Astrocyte (in vitro differentiated cells and primary cell): ENCODE measurements around the gene COPB2. TPM values are rescaled to one million over a fixed set of nuclear protein-coding genes. Genes with fewer than 3 reads are reported as not detected.
A peak's percentile ranks its signal among the peaks of the same experiment; 100 is the strongest.
"Not testable (repeated sequence)": the region's sequence is repeated elsewhere in the genome, so short reads cannot be mapped to it uniquely, and the experiment has no call there.

Source experiments
- DNase-seq: peaks from one replicate; pipeline ENCODE4 v3.0.0-alpha.2; 2010; ENCODE audit warnings: low read depth
- FAIRE-seq: peaks from 2 replicates; lab custom pipeline; 2011; peaks lifted over from hg19 to GRCh38; lab: Jason Lieb, UNC
- H2AFZ ChIP-seq: 2 replicates; pipeline ENCODE4 v1.6.0; 2012; ENCODE audit warnings: low read depth, low read length, inconsistent platforms
- H3K27ac ChIP-seq: 2 replicates; pipeline ENCODE4 v1.5.1; 2011; ENCODE audit warnings: low read depth, low read length, inconsistent platforms
- H3K27me3 ChIP-seq: 2 replicates; pipeline ENCODE4 v1.6.0; 2011; ENCODE audit warnings: low read length, inconsistent platforms; ENCODE audit not compliant: insufficient read depth
- H3K36me3 ChIP-seq: 2 replicates; pipeline ENCODE4 v1.5.1; 2011; ENCODE audit warnings: low read length, inconsistent platforms; ENCODE audit not compliant: insufficient read depth
- H3K4me1 ChIP-seq: 2 replicates; pipeline ENCODE4 v1.5.1; 2011; ENCODE audit warnings: low read length, inconsistent platforms; ENCODE audit not compliant: insufficient read depth
- H3K4me2 ChIP-seq: 2 replicates; pipeline ENCODE4 v1.6.0; 2012; ENCODE audit warnings: low read length, inconsistent platforms
- H3K4me3 ChIP-seq: 2 replicates; pipeline ENCODE4 v1.5.1; 2011; ENCODE audit warnings: low read depth, mild to moderate bottlenecking, low read length, inconsistent platforms; ENCODE audit not compliant: insufficient read depth
- H3K79me2 ChIP-seq: 2 replicates; pipeline ENCODE4 v1.6.0; 2012; ENCODE audit warnings: mild to moderate bottlenecking, low read length, inconsistent platforms; ENCODE audit not compliant: insufficient read depth
- H3K9ac ChIP-seq: 2 replicates; pipeline ENCODE4 v1.6.0; 2012; ENCODE audit warnings: mild to moderate bottlenecking, low read length, inconsistent platforms
- H3K9me3 ChIP-seq: 2 replicates; pipeline ENCODE4 v1.5.1; 2012; ENCODE audit warnings: low read depth, mild to moderate bottlenecking, low read length, inconsistent platforms; ENCODE audit not compliant: insufficient read depth
- H4K20me1 ChIP-seq: 2 replicates; pipeline ENCODE4 v1.6.0; 2012; ENCODE audit warnings: low read length, inconsistent platforms; ENCODE audit not compliant: insufficient read depth
- H3K27ac Mint-ChIP-seq: one replicate; pipeline ENCODE4 v1.8.0; 2021; ENCODE audit warnings: mild to moderate bottlenecking, mixed read lengths; ENCODE audit not compliant: unreplicated experiment
- H3K27me3 Mint-ChIP-seq: one replicate; pipeline ENCODE4 v1.8.0; 2021; ENCODE audit warnings: low read depth, mixed read lengths; ENCODE audit not compliant: unreplicated experiment
- H3K36me3 Mint-ChIP-seq: one replicate; pipeline ENCODE4 v1.8.0; 2021; ENCODE audit warnings: low read depth, mixed read lengths; ENCODE audit not compliant: unreplicated experiment
- H3K4me1 Mint-ChIP-seq: one replicate; pipeline ENCODE4 v1.8.0; 2021; ENCODE audit warnings: low read depth, mixed read lengths; ENCODE audit not compliant: unreplicated experiment
- H3K4me3 Mint-ChIP-seq: one replicate; pipeline ENCODE4 v1.8.0; 2021; ENCODE audit warnings: mild to moderate bottlenecking, moderate library complexity, mixed read lengths; ENCODE audit not compliant: unreplicated experiment
- H3K9me3 Mint-ChIP-seq: one replicate; pipeline ENCODE4 v1.8.0; 2021; ENCODE audit warnings: mild to moderate bottlenecking, mixed read lengths; ENCODE audit not compliant: unreplicated experiment
- EZH2 ChIP-seq: IDR thresholded peaks from 2 replicates; pipeline ENCODE4 v1.6.1; 2012; ENCODE audit warnings: mild to moderate bottlenecking, low read length, inconsistent platforms; ENCODE audit not compliant: insufficient read depth
- total RNA-seq: library from RNA; stranded (reverse); gene quantifications from 2 replicates; pipeline ENCODE4 v1.2.1, GENCODE V29; 2021
- TF ChIP-seq, protein P1 (sequence below): IDR thresholded peaks from 2 replicates; pipeline ENCODE4 v1.5.1; 2011; ENCODE audit warnings: low read depth, mild to moderate bottlenecking, inconsistent platforms, low read length, moderate library complexity; ENCODE audit not compliant: insufficient read depth

Gene COPB2
- total RNA-seq, 1 donor from 2014 or later, result 269 TPM

DNA sequence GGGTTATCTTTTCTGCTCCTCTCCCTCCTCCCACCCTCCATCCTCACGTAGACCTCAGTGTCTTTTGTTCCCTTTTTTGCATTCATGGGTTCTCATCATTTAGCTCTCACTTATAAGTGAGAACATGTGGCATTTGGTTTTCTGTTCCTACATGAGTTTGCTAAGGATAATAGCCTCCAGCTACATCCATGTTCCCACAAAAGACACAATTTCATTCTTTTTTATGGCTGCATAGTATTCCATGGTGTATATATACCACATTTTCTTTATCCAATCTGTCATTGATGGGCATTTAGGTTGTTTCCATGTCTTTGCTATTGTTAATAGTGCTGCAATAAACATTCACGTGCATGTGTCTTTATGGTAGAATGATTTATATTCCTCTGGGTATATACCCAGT, 11.7 kb upstream of the COPB2 start:
- not testable (repeated sequence) for H3K36me3 ChIP-seq, H3K9ac ChIP-seq, H2AFZ ChIP-seq, FAIRE-seq, H3K27ac ChIP-seq, H3K4me3 Mint-ChIP-seq, H3K79me2 ChIP-seq, H3K4me3 ChIP-seq, H3K27ac Mint-ChIP-seq, DNase-seq, H3K4me1 Mint-ChIP-seq, H3K9me3 ChIP-seq, H3K27me3 Mint-ChIP-seq, H3K4me2 ChIP-seq, H4K20me1 ChIP-seq, H3K27me3 ChIP-seq, H3K4me1 ChIP-seq
- peaks cover 24% of the 10 kb centered on the region for H3K9me3 Mint-ChIP-seq
- H3K36me3 Mint-ChIP-seq, result peaks cover 15% of the 10 kb centered on the region

DNA sequence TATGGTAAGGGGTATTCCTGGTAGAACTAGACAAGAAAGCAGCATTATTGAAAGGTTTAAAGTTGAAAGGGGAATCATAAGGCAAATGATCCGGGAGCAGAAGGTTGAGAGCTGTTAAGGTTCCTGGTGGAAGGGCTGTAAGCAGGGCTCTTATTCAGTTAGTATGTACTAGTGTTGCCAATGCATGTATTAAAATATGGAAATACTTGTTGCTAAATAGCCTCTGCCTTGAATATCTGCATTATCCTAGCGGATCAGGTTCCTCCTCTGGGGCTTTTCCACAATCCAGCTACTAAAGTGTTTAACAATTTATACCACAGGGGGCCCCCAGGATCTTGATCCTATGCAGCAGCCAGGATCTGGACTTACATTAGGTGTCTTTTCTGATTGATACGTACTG, 7.3 kb upstream of the COPB2 start:
- Histone ChIP-seq H3K9ac (no peak overlapping the region), H4K20me1 (no peaks in the 10 kb centered on the region), H2AFZ (no peak overlapping the region), H3K79me2 (no peaks in the 10 kb centered on the region), H3K27me3 (no peaks in the 10 kb centered on the region), H3K27ac (no peak overlapping the region), H3K4me3 (no peak overlapping the region), H3K9me3 (no peaks in the 10 kb centered on the region), H3K4me2 (no peak overlapping the region), H3K4me1 (no peaks in the 10 kb centered on the region), H3K36me3 (no peaks in the 10 kb centered on the region)
- TF ChIP-seq EZH2, result no peak
- TF ChIP-seq, protein P1, sequence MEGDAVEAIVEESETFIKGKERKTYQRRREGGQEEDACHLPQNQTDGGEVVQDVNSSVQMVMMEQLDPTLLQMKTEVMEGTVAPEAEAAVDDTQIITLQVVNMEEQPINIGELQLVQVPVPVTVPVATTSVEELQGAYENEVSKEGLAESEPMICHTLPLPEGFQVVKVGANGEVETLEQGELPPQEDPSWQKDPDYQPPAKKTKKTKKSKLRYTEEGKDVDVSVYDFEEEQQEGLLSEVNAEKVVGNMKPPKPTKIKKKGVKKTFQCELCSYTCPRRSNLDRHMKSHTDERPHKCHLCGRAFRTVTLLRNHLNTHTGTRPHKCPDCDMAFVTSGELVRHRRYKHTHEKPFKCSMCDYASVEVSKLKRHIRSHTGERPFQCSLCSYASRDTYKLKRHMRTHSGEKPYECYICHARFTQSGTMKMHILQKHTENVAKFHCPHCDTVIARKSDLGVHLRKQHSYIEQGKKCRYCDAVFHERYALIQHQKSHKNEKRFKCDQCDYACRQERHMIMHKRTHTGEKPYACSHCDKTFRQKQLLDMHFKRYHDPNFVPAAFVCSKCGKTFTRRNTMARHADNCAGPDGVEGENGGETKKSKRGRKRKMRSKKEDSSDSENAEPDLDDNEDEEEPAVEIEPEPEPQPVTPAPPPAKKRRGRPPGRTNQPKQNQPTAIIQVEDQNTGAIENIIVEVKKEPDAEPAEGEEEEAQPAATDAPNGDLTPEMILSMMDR, result no peak
- Mint-ChIP-seq H3K36me3 (no peaks in the 10 kb centered on the region), H3K4me3 (no peak overlapping the region), H3K9me3 (peaks cover 2% of the 10 kb centered on the region), H3K4me1 (peaks cover 4% of the 10 kb centered on the region), H3K27ac (no peak overlapping the region), H3K27me3 (no peaks in the 10 kb centered on the region)
- no peak for FAIRE-seq
- DNase-seq, result no peak

DNA sequence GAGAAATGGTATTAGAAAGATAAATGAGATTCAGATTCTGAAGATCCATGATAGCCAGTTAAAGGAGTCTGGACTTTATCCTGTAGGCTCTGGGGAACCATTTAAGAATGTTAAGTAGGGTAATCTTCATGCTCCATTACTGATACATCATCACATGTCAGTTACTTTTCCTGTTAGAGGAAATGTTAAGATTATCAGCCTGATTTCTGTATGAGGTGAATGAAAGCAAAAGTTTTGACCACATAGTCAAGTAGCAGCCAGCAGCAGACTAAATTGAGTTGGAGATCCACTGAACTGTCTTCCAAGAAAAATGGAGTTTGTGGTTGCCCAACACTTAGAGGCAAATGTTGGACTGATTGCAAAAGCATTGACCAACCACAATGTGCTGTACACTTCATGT, 4.7 kb upstream of the COPB2 start:
- Histone ChIP-seq H3K4me1 (no peaks in the 10 kb centered on the region), H3K4me3 (no peak overlapping the region), H3K4me2 (no peak overlapping the region), H3K27ac (no peak overlapping the region), H3K79me2 (peaks cover 10% of the 10 kb centered on the region), H3K27me3 (no peaks in the 10 kb centered on the region), H2AFZ (no peak overlapping the region), H3K9ac (no peak overlapping the region), H3K36me3 (no peaks in the 10 kb centered on the region), H3K9me3 (no peaks in the 10 kb centered on the region), H4K20me1 (peaks cover under 1% of the 10 kb centered on the region)
- no peak overlapping the region for H3K4me3 Mint-ChIP-seq
- FAIRE-seq (no peak), DNase-seq (peak; percentile 64)
- peaks cover 7% of the 10 kb centered on the region for H3K4me1 Mint-ChIP-seq
- no peak overlapping the region for H3K27ac Mint-ChIP-seq
- TF ChIP-seq EZH2, result no peak
- TF ChIP-seq, protein P1, result no peak
- H3K9me3 Mint-ChIP-seq, result no peaks in the 10 kb centered on the region
- H3K36me3 Mint-ChIP-seq, result no peaks in the 10 kb centered on the region
- H3K27me3 Mint-ChIP-seq, result no peaks in the 10 kb centered on the region
